AG08396 (cell line): Measurements from ENCODE around the gene POMT2.
"Not testable (repeated sequence)": the region's sequence is repeated elsewhere in the genome, so short reads cannot be mapped to it uniquely, and the experiment has no call there.

Experiments
- DNase-seq: peaks from one replicate; pipeline ENCODE4 v3.0.0; 2012; ENCODE audit warnings: low spot score, mixed read lengths

POMT2 gene

GRCh38 chr14:77296906-77297305 is 23.8 kb downstream of the POMT2 start:
- no peak for DNase-seq

DNA sequence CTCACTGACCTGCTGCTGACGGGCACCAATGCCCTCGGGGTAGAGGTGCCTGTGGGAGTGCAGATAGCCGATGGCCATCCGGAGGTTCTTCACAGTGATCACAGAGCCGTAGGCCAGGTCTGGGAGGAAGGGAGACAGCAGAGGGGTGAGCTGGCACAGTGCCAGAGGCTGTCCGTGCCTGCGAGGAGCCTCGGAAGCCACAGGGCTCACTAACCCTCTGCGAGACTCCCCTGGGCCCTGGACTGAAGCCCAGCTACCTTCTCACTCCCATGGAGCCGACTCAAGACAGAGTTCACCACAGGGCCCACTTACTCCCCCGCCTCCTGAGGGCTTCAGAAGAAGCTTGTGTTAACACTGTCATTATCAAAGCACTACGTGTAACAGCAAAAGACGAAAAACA is 24.5 kb downstream of the POMT2 start:
- no peak for DNase-seq

GRCh38 chr14:77290705-77291104 is 30.0 kb downstream of the POMT2 start:
- no peak for DNase-seq

DNA sequence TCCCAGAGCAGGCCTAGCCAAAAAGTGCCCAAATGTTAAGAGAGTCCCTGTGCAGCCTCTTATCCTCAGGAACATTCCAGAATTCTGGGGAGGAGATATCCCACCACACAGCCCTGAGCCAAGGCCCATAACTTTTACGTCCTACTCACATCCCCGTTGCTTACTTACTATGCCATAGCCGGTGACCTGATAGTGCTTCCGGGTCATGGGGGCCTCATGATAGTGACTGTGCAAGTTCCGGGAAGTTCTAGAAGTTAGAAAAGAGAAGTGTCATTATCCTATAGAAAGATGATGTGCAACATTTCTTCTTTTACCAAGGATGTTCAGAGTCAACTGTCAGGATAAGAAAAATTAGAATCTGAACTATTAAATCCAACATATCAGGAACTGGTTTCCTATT is 34.1 kb downstream of the POMT2 start:
- no peak for DNase-seq

GRCh38 chr14:77284466-77284865 is 36.2 kb downstream of the POMT2 start:
- no peak for DNase-seq

DNA sequence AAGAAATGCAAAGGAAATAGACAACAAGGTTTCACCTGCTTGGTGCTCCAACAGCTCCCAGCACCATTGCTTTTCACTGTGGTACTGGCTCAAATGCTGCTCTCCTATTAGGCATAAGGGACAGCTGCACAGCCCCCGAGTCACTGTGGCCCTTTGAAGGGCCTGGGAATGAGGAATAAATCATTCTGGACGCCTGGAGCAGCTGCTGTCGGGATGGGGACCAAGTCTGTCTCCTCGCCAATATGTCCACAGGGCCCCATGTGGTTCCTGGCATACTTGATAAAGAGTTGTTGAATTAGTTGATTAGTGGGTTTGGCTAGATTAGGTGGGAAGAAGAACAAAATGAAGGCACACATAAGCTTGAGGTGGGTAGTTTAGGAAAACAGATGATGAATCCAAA is 36.6 kb downstream of the POMT2 start:
- DNase-seq = no peak

- DNase-seq = no peak
Measured at GRCh38 chr14:77281852-77282410, 38.8 kb downstream of the POMT2 start.

DNA sequence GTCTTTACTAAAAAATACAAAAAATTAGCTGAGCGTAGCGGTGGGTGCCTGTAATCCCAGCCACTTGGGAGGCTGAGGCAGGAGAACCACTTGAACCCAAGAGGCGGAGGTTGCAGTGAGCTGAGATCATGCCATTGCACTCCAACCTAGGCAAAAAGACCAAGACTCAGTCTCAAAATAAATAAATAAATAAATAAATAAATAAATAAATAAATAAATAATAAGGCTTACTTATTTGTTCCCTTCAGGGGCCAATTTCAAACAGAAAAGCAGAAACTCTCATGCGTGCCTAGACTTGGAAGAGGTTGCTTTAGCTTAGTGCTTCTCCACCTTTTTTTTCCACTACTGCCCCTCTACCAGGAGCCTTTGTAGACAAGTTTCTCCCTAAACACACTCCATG is 39.8 kb downstream of the POMT2 start:
- not testable (repeated sequence) for DNase-seq

DNA sequence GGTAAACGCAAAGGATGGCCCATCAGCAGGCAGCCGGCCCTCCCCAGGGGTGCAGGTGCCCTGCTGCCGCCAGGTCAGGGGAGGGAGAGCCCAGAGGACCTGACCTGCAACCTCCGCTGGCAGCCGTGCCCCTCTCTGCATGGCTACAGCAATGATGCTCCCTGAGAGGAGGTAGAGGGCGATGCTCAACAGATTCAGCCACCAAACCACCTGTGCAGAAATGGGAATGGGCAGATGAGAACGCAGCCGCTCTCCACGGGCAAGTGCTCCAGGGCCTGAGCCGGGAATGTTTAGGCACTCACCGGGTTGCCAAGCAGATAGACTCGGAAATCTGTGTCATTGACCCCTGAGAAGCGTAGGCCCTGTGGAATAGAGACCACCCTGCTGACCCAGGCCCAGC is 41.0 kb downstream of the POMT2 start:
- no peak for DNase-seq

DNA sequence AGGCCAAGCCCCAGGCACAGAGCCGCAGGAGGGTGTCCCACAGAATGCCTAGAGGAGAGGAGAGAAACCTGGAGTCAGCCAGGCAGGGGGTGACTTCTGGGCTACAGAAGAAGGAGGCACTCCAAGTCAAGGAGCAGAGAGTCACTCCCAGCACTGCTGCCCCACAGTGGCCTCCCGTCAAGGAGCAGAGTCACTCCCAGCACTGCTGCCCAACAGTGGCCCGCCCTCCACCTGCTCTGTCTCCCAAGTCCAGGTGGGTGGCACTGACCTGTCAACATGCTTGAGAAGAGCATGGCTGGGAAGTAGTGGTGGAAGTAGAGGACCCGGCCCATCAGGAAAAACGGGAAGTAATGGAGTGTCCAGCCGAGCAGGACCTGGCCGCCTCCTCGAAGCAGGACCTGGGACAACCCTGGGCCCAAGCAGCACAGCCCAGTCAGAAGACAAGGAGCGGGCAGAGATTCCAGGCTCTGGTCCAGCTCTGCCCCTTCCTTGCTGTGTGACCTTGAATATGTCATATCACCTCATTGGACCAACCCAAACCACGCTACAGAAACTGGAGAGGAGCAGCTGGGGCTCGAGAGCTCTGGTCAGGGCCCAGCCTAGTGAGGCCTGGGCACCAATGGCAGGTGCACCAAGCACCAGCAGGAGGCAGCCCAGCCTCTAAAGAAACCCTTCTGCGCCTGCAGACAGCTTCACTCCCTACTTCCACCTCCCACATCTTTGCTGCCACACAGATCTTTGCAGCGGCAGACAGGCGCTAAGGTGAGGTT is 42.0 kb downstream of the POMT2 start:
- DNase-seq = no peak

GRCh38 chr14:77276959-77277358 is 43.7 kb downstream of the POMT2 start:
- DNase-seq = no peak

DNA sequence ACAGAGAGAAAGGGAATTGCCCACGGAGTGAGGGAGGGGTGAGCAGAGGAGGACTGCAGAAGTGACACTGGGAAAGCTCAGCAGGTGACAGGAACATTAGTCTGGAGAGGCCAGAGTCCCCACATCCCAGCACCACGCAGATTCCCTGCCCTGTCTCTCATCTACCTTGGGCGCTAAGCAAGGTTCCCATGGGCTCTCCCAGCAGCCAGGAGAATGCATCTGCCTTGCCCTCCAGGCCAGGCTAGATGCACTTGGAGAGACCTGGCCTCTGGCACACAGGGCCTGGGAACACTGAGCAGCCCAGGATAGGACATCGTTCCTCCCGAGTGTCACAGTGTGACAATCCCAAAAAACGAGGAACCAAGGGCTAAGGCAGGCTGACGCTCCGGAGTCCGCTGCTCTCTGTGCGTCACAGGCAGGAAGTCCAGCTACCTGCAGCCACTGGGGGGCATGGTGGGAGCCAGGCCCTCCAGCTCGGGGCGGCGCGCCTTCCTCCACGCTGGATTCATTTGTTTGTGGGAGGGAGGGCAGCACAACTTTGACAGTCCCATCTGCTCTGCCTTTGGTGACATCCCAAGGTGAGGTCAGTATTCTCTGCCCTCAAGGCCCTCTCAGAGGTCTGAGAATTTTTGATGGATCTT is 44.3 kb downstream of the POMT2 start:
- DNase-seq = no peak

DNA sequence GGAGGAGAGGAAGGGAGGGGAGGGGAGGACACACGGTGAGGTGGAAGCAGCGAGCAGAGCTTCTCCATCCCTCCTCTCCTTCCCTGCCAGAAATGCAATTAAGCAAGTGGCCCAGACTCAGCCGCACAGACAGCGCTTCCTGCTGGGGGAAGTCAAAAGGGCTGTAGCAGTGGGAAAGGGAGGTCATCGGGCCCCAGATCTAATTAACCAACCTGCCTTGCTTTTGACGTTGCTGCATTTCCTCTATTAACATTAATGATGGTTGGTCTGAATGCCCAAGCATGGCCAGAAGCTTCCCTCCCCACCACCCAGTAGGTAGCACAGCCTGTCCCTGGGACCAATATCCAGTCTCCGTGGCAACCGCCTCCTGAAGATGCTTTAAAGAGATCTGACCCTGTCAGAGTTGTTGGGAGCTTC is 45.1 kb downstream of the POMT2 start:
- DNase-seq = no peak

DNA sequence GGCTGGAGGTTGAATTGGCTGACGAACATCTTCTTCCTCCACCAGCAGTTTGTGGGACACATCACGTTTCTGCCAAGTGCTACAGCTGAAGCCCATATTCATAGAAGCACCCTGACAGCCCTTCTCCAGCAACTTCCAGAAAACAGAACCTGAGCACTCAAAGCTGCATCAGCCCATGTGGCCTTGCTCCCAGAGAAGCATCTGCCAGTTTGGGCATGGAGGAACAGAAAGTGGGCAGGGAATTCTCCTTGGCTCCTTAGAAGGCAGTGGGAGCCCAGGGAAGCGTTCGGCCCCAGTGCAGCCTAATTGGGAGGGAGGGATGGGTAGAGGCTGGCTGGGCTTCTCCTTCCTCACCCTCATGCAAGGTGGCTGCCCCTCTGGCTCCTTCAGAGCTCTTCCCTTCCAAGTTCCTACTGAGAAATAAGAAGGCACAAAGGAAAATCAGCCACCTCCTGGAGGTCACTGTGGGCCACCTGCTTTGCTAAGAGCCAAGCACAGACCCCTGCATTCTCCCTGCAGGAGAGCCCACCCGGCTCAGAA is 45.6 kb downstream of the POMT2 start:
- DNase-seq = no peak

- no peak for DNase-seq
Measured at GRCh38 chr14:77273796-77274195, 46.9 kb downstream of the POMT2 start.

- no peak for DNase-seq
Measured at GRCh38 chr14:77272261-77272660, 48.4 kb downstream of the POMT2 start.

GRCh38 chr14:77271113-77271710 is 49.5 kb downstream of the POMT2 start, which contains the start of gene NGB:
Gene NGB (minus strand): TSS chr14:77271206. CDS start chr14:77270937, 269 bp downstream.
- DNase-seq = no peak

DNA sequence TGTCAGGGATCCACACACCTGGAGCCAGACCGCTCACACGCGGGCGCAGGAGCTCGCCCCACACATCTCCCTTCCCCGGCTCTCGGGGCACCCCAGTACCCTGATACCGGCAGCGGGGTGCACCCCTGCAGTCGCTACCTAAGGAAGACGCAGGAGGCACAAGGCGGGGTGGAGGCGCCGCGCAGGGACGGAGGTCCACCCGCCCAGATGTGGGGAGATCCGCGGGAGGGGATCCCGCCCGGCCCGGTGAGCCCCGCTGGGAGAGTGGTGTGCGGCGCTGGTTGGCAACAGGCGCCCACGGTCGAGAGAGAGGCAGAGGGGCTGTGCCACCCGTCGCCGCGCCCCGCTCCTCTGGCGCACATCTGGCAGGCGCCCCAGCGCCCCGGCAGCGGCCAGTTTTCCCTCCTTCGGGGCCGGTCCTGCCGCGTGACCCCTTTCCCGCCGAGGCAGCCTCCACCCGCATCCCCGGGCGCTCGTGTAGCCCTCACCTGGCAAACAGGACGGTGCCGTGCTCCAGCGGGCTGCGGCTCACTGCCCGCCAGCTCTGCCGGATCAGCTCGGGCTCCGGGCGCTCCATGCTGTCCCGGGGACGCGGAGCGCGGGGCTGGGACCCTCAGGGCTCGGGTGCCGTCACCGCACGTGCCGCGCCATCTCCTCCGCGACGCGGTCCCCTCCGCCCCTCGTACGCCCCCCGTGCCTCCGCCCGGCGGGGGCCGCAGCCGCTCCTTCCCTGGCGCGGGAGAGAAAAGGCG is 50.1 kb downstream of the POMT2 start:
- no peak for DNase-seq

- DNase-seq = no peak
Measured at GRCh38 chr14:77268989-77269600, 51.6 kb downstream of the POMT2 start.

- no peak for DNase-seq
Measured at GRCh38 chr14:77267937-77268699, 52.6 kb downstream of the POMT2 start.

DNA sequence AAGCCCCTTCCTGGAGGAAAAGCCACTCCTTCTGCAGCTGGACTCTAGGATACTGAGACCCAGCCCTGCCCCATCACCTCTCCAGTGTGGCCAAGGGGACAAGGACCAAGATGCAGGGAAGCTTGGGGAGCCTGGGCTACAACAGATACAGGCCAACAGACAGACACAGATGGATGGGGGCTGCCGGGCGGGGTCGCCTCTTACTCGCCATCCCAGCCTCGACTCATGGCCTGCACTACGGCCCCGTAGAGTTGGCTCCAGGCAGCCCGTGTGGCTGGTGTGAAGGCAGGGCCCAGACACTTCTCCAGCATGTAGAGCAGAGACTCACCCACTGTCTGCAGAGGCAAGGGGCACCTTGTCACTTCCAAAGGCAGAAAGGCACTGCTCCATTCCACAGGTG is 54.3 kb downstream of the POMT2 start:
- no peak for DNase-seq
